Measurements from ENCODE around the gene VOPP1. TPM values are rescaled to one million over a fixed set of nuclear protein-coding genes. Genes with fewer than 3 reads are reported as not detected.

Gene VOPP1
- total RNA-seq, 1 experiment from 2014 or later = 30.3 TPM

DNA sequence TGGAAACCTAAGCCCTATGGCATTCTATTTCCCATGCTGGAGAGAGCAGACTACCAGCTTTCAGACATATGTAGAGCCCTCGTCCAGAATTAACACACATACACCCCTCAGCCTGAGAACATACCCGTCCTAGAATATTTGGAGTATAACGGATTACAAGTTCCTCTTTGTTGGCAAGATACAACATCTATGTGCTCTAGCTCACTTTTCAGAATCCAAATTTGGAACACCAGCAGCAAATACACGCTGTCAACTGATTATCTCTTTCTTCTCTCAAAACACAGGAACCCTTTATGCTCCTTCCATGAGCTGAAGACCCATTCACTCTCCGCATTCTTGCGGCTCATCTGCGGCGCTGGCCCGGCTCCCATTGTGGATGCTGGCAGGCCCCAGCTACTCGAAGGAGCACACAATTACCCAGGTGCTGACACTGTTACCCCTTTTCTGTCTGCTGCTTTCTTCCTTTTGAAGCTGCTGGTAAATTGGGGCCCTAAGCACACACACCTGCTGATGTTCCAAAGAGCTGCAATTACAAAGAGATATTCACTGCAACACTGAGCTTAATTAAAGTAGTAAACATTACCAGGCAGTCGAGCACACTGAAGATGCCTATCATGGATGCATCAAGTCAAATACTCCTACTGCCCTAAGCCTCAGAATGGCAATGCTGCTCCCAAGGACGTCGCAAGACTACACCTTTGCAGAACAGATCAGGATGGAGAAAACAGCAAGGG is 70.0 kb downstream of the VOPP1 start:
- Histone ChIP-seq H2AFZ (ENCODE audit: low read depth, low read length, poor library complexity, severe bottlenecking) (no peak overlapping the region), H3K4me3 (replicated peaks in 1 of 2; ENCODE audit: low read depth in 1 of 2, low read length in 2 of 2) (no peak overlapping the region), H3K9me3 (ENCODE audit: control insufficient read depth in 1 of 2, insufficient read depth in 1 of 2, low read depth in 1 of 2, low read length in 2 of 2) (no peaks in the 10 kb centered on the region), H3K4me2 (ENCODE audit: low read length) (no peak overlapping the region), H3K27me3 (ENCODE audit: insufficient read depth, low read length) (no peaks in the 10 kb centered on the region), H4K20me1 (ENCODE audit: insufficient read depth) (no peaks in the 10 kb centered on the region), H3K27ac (ENCODE audit: low read depth, low read length) (no peak overlapping the region), H3K9me2 (ENCODE audit: insufficient read depth) (no peaks in the 10 kb centered on the region), H3K79me2 (ENCODE audit: insufficient read depth, low read length) (no peaks in the 10 kb centered on the region), H3K9ac (ENCODE audit: low read length) (no peak overlapping the region), H3K4me1 (ENCODE audit: control insufficient read depth in 1 of 2, insufficient read depth in 2 of 2, low read length in 2 of 2) (peaks cover 8 to 20% of the 10 kb centered on the region in 2 experiments; a peak in 3 of 4 replicates), H3K36me3 (ENCODE audit: control insufficient read depth in 1 of 2, insufficient read depth in 2 of 2, low read length in 2 of 2) (no peaks in the 10 kb centered on the region)
- RAD21 ChIA-PET (ENCODE audit: low non-redundant PET in 1 of 2, low total read pairs in 2 of 2, uncharacterized antibody in 2 of 2, unreplicated experiment in 2 of 2) = no interaction called here
- intact Hi-C loops (cut with micrococcal nuclease) = no loop called here
- no peak for DNase-seq (ENCODE audit: low read depth, low spot score)
- CTCF ChIA-PET = no interaction called here
- ATAC-seq = no peak
- no TSS peak for BruUV-seq (replicated peaks)
- POLR2A ChIA-PET = no interaction called here
- TF ChIP-seq SIN3A (IDR thresholded peaks at IDR 0.05; ENCODE audit: low read depth) (no peak), FOSL1 (IDR thresholded peaks at IDR 0.05; ENCODE audit: low read depth) (no peak), CEBPB (IDR thresholded peaks at IDR 0.05; ENCODE audit: low read depth) (no peak), POLR2A (IDR thresholded peaks at IDR 0.05; ENCODE audit: borderline replicate concordance, extremely low read depth, insufficient read depth, insufficient read length) (no peak), ZNF274 (IDR thresholded peaks at IDR 0.05; ENCODE audit: low read depth, low read length) (no peak), ZFX (IDR thresholded peaks at IDR 0.05) (no peak), EGR1 (IDR thresholded peaks at IDR 0.05; ENCODE audit: low read depth) (no peak), YY1 (IDR thresholded peaks at IDR 0.05; ENCODE audit: extremely low read depth, insufficient replicate concordance, low read depth, low read length) (no peak)

DNA sequence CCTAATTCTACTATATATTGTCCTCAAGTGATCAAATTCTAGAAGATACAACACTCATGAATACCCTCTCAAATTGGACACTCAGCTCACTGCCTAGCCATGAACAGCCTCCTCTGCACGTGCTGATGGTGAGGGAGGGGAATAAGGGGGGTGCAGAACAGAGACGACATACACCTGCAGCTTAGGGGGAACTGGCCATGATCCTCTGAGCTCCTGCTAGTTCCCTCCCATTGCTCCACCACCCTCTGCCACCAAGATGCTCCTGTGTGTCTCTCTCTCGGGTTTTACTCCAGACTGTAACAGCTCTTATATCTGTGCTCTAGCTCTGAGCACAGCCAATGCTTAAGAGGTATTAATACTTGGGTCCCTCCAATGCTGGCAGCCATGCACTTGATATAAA is 70.7 kb downstream of the VOPP1 start:
- Histone ChIP-seq H3K4me1 (ENCODE audit: control insufficient read depth in 1 of 2, insufficient read depth in 2 of 2, low read length in 2 of 2) (peaks cover 8 to 20% of the 10 kb centered on the region in 2 experiments; a peak in 3 of 4 replicates), H4K20me1 (ENCODE audit: insufficient read depth) (no peaks in the 10 kb centered on the region), H3K27me3 (ENCODE audit: insufficient read depth, low read length) (no peaks in the 10 kb centered on the region), H2AFZ (ENCODE audit: low read depth, low read length, poor library complexity, severe bottlenecking) (no peak overlapping the region), H3K4me2 (ENCODE audit: low read length) (no peak overlapping the region), H3K79me2 (ENCODE audit: insufficient read depth, low read length) (no peaks in the 10 kb centered on the region), H3K4me3 (replicated peaks in 1 of 2; ENCODE audit: low read depth in 1 of 2, low read length in 2 of 2) (no peak overlapping the region), H3K9me3 (ENCODE audit: control insufficient read depth in 1 of 2, insufficient read depth in 1 of 2, low read depth in 1 of 2, low read length in 2 of 2) (no peaks in the 10 kb centered on the region), H3K9me2 (ENCODE audit: insufficient read depth) (no peaks in the 10 kb centered on the region), H3K36me3 (ENCODE audit: control insufficient read depth in 1 of 2, insufficient read depth in 2 of 2, low read length in 2 of 2) (no peaks in the 10 kb centered on the region), H3K9ac (ENCODE audit: low read length) (no peak overlapping the region), H3K27ac (ENCODE audit: low read depth, low read length) (no peak overlapping the region)
- RAD21 ChIA-PET (ENCODE audit: low non-redundant PET in 1 of 2, low total read pairs in 2 of 2, uncharacterized antibody in 2 of 2, unreplicated experiment in 2 of 2) = no interaction called here
- CTCF ChIA-PET = no interaction called here
- ATAC-seq (no peak), DNase-seq (ENCODE audit: low read depth, low spot score) (no peak)
- no TSS peak for BruUV-seq (replicated peaks)
- POLR2A ChIA-PET = no interaction called here
- intact Hi-C loops (cut with micrococcal nuclease) = no loop called here
- TF ChIP-seq CBX3 (IDR thresholded peaks at IDR 0.05; ENCODE audit: low read depth) (no peak), FOSL1 (IDR thresholded peaks at IDR 0.05; ENCODE audit: low read depth) (no peak), ZFX (IDR thresholded peaks at IDR 0.05) (no peak), SIN3A (IDR thresholded peaks at IDR 0.05; ENCODE audit: low read depth) (no peak), YY1 (IDR thresholded peaks at IDR 0.05; ENCODE audit: extremely low read depth, insufficient replicate concordance, low read depth, low read length) (no peak), TCF7L2 (IDR thresholded peaks at IDR 0.05; ENCODE audit: borderline replicate concordance, extremely low read depth, insufficient read depth, insufficient read length) (no peak), EGR1 (IDR thresholded peaks at IDR 0.05; ENCODE audit: low read depth) (no peak)
- TF ChIP-seq, protein P1, sequence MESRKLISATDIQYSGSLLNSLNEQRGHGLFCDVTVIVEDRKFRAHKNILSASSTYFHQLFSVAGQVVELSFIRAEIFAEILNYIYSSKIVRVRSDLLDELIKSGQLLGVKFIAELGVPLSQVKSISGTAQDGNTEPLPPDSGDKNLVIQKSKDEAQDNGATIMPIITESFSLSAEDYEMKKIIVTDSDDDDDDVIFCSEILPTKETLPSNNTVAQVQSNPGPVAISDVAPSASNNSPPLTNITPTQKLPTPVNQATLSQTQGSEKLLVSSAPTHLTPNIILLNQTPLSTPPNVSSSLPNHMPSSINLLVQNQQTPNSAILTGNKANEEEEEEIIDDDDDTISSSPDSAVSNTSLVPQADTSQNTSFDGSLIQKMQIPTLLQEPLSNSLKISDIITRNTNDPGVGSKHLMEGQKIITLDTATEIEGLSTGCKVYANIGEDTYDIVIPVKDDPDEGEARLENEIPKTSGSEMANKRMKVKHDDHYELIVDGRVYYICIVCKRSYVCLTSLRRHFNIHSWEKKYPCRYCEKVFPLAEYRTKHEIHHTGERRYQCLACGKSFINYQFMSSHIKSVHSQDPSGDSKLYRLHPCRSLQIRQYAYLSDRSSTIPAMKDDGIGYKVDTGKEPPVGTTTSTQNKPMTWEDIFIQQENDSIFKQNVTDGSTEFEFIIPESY (IDR thresholded peaks at IDR 0.05; ENCODE audit: extremely low read depth, insufficient replicate concordance, low read length) = no peak
- TF ChIP-seq, protein P2, sequence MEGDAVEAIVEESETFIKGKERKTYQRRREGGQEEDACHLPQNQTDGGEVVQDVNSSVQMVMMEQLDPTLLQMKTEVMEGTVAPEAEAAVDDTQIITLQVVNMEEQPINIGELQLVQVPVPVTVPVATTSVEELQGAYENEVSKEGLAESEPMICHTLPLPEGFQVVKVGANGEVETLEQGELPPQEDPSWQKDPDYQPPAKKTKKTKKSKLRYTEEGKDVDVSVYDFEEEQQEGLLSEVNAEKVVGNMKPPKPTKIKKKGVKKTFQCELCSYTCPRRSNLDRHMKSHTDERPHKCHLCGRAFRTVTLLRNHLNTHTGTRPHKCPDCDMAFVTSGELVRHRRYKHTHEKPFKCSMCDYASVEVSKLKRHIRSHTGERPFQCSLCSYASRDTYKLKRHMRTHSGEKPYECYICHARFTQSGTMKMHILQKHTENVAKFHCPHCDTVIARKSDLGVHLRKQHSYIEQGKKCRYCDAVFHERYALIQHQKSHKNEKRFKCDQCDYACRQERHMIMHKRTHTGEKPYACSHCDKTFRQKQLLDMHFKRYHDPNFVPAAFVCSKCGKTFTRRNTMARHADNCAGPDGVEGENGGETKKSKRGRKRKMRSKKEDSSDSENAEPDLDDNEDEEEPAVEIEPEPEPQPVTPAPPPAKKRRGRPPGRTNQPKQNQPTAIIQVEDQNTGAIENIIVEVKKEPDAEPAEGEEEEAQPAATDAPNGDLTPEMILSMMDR (IDR thresholded peaks at IDR 0.05 in 2 of 3, conservative IDR thresholded peaks at IDR 0.05 in 1 of 3; ENCODE audit: borderline replicate concordance in 1 of 3, insufficient read depth in 1 of 3, low read depth in 2 of 3, low read length in 2 of 3) = no peak

Measured in HCT116 (cell line).